ENCODE data around the gene WNT10A.

GRCh38 chr2:218859988-218860831, 20.4 kb upstream of the WNT10A start:
- TF ChIP-seq, protein P1, sequence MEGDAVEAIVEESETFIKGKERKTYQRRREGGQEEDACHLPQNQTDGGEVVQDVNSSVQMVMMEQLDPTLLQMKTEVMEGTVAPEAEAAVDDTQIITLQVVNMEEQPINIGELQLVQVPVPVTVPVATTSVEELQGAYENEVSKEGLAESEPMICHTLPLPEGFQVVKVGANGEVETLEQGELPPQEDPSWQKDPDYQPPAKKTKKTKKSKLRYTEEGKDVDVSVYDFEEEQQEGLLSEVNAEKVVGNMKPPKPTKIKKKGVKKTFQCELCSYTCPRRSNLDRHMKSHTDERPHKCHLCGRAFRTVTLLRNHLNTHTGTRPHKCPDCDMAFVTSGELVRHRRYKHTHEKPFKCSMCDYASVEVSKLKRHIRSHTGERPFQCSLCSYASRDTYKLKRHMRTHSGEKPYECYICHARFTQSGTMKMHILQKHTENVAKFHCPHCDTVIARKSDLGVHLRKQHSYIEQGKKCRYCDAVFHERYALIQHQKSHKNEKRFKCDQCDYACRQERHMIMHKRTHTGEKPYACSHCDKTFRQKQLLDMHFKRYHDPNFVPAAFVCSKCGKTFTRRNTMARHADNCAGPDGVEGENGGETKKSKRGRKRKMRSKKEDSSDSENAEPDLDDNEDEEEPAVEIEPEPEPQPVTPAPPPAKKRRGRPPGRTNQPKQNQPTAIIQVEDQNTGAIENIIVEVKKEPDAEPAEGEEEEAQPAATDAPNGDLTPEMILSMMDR (IDR thresholded peaks at IDR 0.05), result no peak
- TF ChIP-seq POLR2A (IDR thresholded peaks at IDR 0.05), result no peak

Data from testis (tissue), 2 donors.